DND-41 (cell line): Measurements from ENCODE around the gene OR10W1.
A peak's percentile ranks its signal among the peaks of the same experiment; 100 is the strongest.

Source experiments
- ATAC-seq: fragments of 200-7000 bp; cut with Tn5 transposase; 3 replicates; pipeline ENCODE4 v1.9.1; 2021; ENCODE audit warnings: low read depth; ENCODE audit not compliant: insufficient read depth
- DNase-seq: peaks from one replicate; pipeline ENCODE4 v3.0.0-alpha.2; 2020
- H2AFZ ChIP-seq: 2 replicates; pipeline ENCODE4 v1.6.0; 2012; ENCODE audit warnings: low read depth, low read length
- H3K27ac ChIP-seq: 2 replicates; pipeline ENCODE4 v1.5.1; 2012; ENCODE audit warnings: low read length, inconsistent platforms
- H3K27me3 ChIP-seq: fragments of 200-600 bp; sonication (generic); 2 replicates; pipeline ENCODE4 v1.6.0; 2012; ENCODE audit warnings: low read length, mild to moderate bottlenecking, inconsistent platforms; ENCODE audit not compliant: insufficient read depth, poor library complexity
- H3K36me3 ChIP-seq: 2 replicates; pipeline ENCODE4 v1.5.1; 2012; ENCODE audit warnings: low read length, inconsistent platforms; ENCODE audit not compliant: insufficient read depth
- H3K4me1 ChIP-seq: 2 replicates; pipeline ENCODE4 v1.5.1; 2012; ENCODE audit warnings: mild to moderate bottlenecking, low read length; ENCODE audit not compliant: insufficient read depth
- H3K4me2 ChIP-seq: 2 replicates; pipeline ENCODE4 v1.6.0; 2012; ENCODE audit warnings: mild to moderate bottlenecking, moderate library complexity, low read length, inconsistent platforms; ENCODE audit not compliant: insufficient read depth
- H3K4me3 ChIP-seq, 2 experiments: fragments of 200-600 bp in 1 of 2; shearing (Covaris generic) in 1 of 2; 2 replicates each; pipeline ENCODE4 v1.5.1; 2012 to 2016; ENCODE audit warnings: inconsistent platforms in 2 of 2, low read length in 2 of 2, mild to moderate bottlenecking in 2 of 2, low read depth in 1 of 2, moderate library complexity in 1 of 2
- H3K79me2 ChIP-seq: 2 replicates; pipeline ENCODE4 v1.6.0; 2012; ENCODE audit warnings: low read length, inconsistent platforms; ENCODE audit not compliant: insufficient read depth
- H3K9ac ChIP-seq: 2 replicates; pipeline ENCODE4 v1.6.0; 2012; ENCODE audit warnings: low read depth, mild to moderate bottlenecking, inconsistent platforms, low read length, moderate library complexity
- H3K9me3 ChIP-seq: 2 replicates; pipeline ENCODE4 v1.5.1; 2012; ENCODE audit warnings: low read length, moderate library complexity, mild to moderate bottlenecking, inconsistent platforms; ENCODE audit not compliant: insufficient read depth, severe bottlenecking
- H4K20me1 ChIP-seq: 2 replicates; pipeline ENCODE4 v1.6.0; 2012; ENCODE audit warnings: low read length; ENCODE audit not compliant: insufficient read depth
- CTCF ChIP-seq: IDR thresholded peaks from 2 replicates; pipeline ENCODE4 v1.5.1; 2012; ENCODE audit warnings: borderline replicate concordance, low read length, moderate library complexity, mild to moderate bottlenecking; ENCODE audit not compliant: poor library complexity, severe bottlenecking; ENCODE audit errors: extremely low read depth
- EZH2 ChIP-seq: IDR thresholded peaks from 3 replicates; pipeline ENCODE4 v1.6.1; 2012; ENCODE audit warnings: borderline replicate concordance, low read depth, mild to moderate bottlenecking, moderate library complexity, low read length, inconsistent platforms; ENCODE audit not compliant: severe bottlenecking

Gene OR10W1

GRCh38 chr11:58289266-58289665 is 21.2 kb upstream of the OR10W1 start:
- H3K9me3 ChIP-seq: no peaks in the 10 kb centered on the region
- no peaks in the 10 kb centered on the region for H3K79me2 ChIP-seq
- ATAC-seq: no peak
- no peak overlapping the region for H3K4me3 ChIP-seq
- no peak overlapping the region for H3K9ac ChIP-seq
- TF ChIP-seq EZH2 (no peak), CTCF (no peak)
- no peaks in the 10 kb centered on the region for H3K27me3 ChIP-seq
- no peak for DNase-seq
- no peak overlapping the region for H2AFZ ChIP-seq
- no peak overlapping the region for H3K4me2 ChIP-seq
- H3K36me3 ChIP-seq: no peaks in the 10 kb centered on the region
- H3K27ac ChIP-seq: no peak overlapping the region
- no peaks in the 10 kb centered on the region for H4K20me1 ChIP-seq
- H3K4me1 ChIP-seq: 0 out of 2 replicates have a peak, but pooled peaks cover 2% of the 10 kb centered on the region

GRCh38 chr11:58286249-58286648 is 18.2 kb upstream of the OR10W1 start:
- Histone ChIP-seq H3K36me3 (no peaks in the 10 kb centered on the region), H3K79me2 (no peaks in the 10 kb centered on the region), H3K4me2 (no peak overlapping the region), H2AFZ (no peak overlapping the region), H3K4me1 (0 out of 2 replicates have a peak, but pooled peaks cover 2% of the 10 kb centered on the region), H3K4me3 (no peak overlapping the region), H4K20me1 (no peaks in the 10 kb centered on the region), H3K9ac (no peak overlapping the region), H3K27ac (no peak overlapping the region), H3K27me3 (no peaks in the 10 kb centered on the region), H3K9me3 (no peaks in the 10 kb centered on the region)
- TF ChIP-seq CTCF (peak; percentile 74), EZH2 (no peak)
- DNase-seq: peak; percentile 26
- ATAC-seq: peak; percentile 96

- H3K27ac ChIP-seq: no peak overlapping the region
These were observed 17.5 kb upstream of the OR10W1 start for GRCh38 chr11:58285483-58286040.

More at GRCh38 chr11:58285483-58286040, 17.5 kb upstream of the OR10W1 start:
- Histone ChIP-seq H4K20me1 (no peaks in the 10 kb centered on the region), H3K4me2 (no peak overlapping the region), H3K79me2 (no peaks in the 10 kb centered on the region), H3K4me3 (no peak overlapping the region), H2AFZ (no peak overlapping the region), H3K36me3 (no peaks in the 10 kb centered on the region), H3K4me1 (0 out of 2 replicates have a peak, but pooled peaks cover 2% of the 10 kb centered on the region), H3K9ac (no peak overlapping the region), H3K9me3 (no peaks in the 10 kb centered on the region), H3K27me3 (no peaks in the 10 kb centered on the region)
- DNase-seq: peak; percentile 16
- ATAC-seq: peak; percentile 31; the same call in 2 of the 3 replicates
- TF ChIP-seq EZH2 (no peak), CTCF (no peak)
